ENCODE results near the gene DNAJB11.
"Not testable (repeated sequence)": the region's sequence is repeated elsewhere in the genome, so short reads cannot be mapped to it uniquely, and the experiment has no call there.

The DNAJB11 gene

GRCh38 chr3:186620213-186621092, 49.9 kb downstream of the DNAJB11 start:
- DNase-seq = no peak

- no peak for DNase-seq
Observed at GRCh38 chr3:186621894-186622650, 51.6 kb downstream of the DNAJB11 start.

- DNase-seq = no peak
Observed at GRCh38 chr3:186622651-186623310, 52.3 kb downstream of the DNAJB11 start.

- no peak for DNase-seq
Observed at GRCh38 chr3:186624598-186624997, 54.1 kb downstream of the DNAJB11 start.

DNA sequence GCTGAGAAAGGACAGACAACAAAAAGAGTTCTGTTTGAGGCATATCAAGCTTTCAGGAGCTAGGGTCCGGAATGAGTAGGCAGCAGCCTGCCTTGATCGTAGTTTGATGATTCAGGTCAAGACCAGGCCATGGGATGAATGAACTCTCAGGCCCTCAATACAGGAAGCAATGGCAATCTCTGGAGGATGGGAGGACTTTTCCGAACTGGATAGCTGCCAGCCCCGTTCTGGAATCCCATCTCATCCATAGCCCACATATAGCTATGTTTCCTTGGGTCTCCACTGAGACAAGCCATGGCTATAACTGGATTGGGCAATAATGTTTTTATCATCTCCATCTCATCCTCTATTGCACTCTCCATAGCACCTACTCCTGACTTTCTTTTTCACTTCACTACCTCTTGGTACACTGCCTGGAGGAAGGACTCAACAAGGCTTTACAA, 55.1 kb downstream of the DNAJB11 start:
- no peak for DNase-seq

- DNase-seq = no peak
Observed at GRCh38 chr3:186626254-186626847, 55.8 kb downstream of the DNAJB11 start.

GRCh38 chr3:186627852-186628414, 57.4 kb downstream of the DNAJB11 start:
- DNase-seq = no peak

- peak; percentile 81 for DNase-seq
Observed at GRCh38 chr3:186628756-186629155, 58.2 kb downstream of the DNAJB11 start.

DNA sequence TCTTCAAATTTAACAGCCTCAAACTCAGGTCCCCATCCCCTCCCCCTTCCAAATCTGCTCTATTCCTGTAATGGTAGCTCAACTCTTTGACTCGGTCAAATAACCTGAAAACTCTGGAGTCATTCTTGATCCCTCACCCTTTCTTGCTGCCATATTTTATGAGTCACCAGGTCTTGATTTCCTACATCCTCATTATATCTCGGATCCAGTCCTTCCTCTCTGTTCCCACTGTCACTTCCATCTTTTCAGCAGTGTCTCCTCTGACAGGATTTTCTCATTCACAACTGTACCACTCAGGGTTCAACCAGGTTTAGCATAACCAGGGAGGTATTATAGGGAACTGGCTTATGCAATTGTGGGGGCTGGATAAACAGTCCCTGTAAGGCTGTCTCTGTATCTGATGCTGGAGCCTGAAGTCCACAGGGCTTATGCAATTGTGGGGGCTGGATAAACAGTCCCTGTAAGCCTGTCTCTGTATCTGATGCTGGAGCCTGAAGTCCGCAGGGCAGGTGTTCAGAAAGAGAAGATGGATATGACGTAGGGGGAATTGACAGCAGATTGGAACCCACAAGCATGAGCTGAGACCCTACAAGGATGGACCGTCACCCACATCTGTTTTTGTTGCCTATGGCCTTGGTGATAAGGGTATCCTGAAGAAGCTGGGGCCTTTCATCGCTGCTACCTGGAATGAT, 60.6 kb downstream of the DNAJB11 start:
- DNase-seq = no peak

GRCh38 chr3:186633481-186633880, 63.0 kb downstream of the DNAJB11 start:
- DNase-seq = no peak

GRCh38 chr3:186634207-186634606, 63.7 kb downstream of the DNAJB11 start:
- not testable (repeated sequence) for DNase-seq

Data from hematopoietic multipotent progenitor cell treated with erythropoietin and hydrocortisone succinate and interleukin-3 and kit ligand, for 6 days (in vitro differentiated cells).